GM12878 (cell line): ENCODE data around the gene ARHGAP15.

Experiments
- CTCF ChIP-seq, 3 experiments: IDR thresholded peaks in 2 of 3; conservative IDR thresholded peaks in 1 of 3; 2 replicates each; pipeline ENCODE4 v1.5.1; 2011; ENCODE audit warnings: low read depth in 3 of 3, low read length in 3 of 3, mild to moderate bottlenecking in 3 of 3, control low read depth in 2 of 3, moderate library complexity in 2 of 3, inconsistent platforms in 1 of 3, mixed read lengths in 1 of 3; ENCODE audit not compliant: control insufficient read depth in 2 of 3, insufficient read depth in 1 of 3; ENCODE audit errors: extremely low read depth in 1 of 3
- EP300 ChIP-seq, 2 experiments: fragments of 150-350 bp in 1 of 2; IDR thresholded peaks; 2 replicates each; pipeline ENCODE4 v1.6.1; 2011 to 2012; ENCODE audit warnings: low read depth in 2 of 2, low read length in 2 of 2, borderline replicate concordance in 1 of 2, improper control_type of control experiment in 1 of 2, inconsistent platforms in 1 of 2; ENCODE audit not compliant: control insufficient read depth in 1 of 2
- EZH2 ChIP-seq: IDR thresholded peaks from 2 replicates; pipeline ENCODE4 v1.6.1; 2012; ENCODE audit warnings: low read depth, mild to moderate bottlenecking, control low read depth, inconsistent platforms, low read length, borderline replicate concordance; ENCODE audit not compliant: control insufficient read depth
- GABPA ChIP-seq: IDR thresholded peaks from 2 replicates; pipeline ENCODE4 v1.6.1; 2014; ENCODE audit warnings: antibody characterized with exemption, low read depth, mild to moderate bottlenecking, inconsistent platforms
- MXI1 ChIP-seq: fragments of 150-350 bp; IDR thresholded peaks from 2 replicates; pipeline ENCODE4 v1.6.1; 2011; ENCODE audit warnings: low read depth, mild to moderate bottlenecking, inconsistent platforms, low read length, improper control_type of control experiment
- POLR2A ChIP-seq: IDR thresholded peaks from 2 replicates; pipeline ENCODE4 v1.6.1; 2011; ENCODE audit warnings: low read depth, mild to moderate bottlenecking, low read length
- POLR2AphosphoS2 ChIP-seq: IDR thresholded peaks from 2 replicates; pipeline ENCODE4 v1.6.1; 2011; ENCODE audit warnings: low read depth, mild to moderate bottlenecking, low read length, improper control_type of control experiment, moderate library complexity
- RCOR1 ChIP-seq: conservative IDR thresholded peaks from 2 replicates; pipeline ENCODE4 v1.6.1; 2012; ENCODE audit warnings: low read depth, low read length, improper control_type of control experiment
- REST ChIP-seq: IDR thresholded peaks from 2 replicates; pipeline ENCODE4 v1.6.1; 2012; ENCODE audit warnings: mild to moderate bottlenecking, low read depth, low read length
- ZNF207 ChIP-seq: fragments of 450-650 bp; IDR thresholded peaks from 2 replicates; pipeline ENCODE4 v1.6.1; 2014; ENCODE audit warnings: antibody characterized with exemption, mild to moderate bottlenecking, borderline replicate concordance

GRCh38 chr2:143710879-143711278 lies 581.7 kb downstream of the ARHGAP15 start:
- TF ChIP-seq RCOR1, result no peak
- no peak for TF ChIP-seq EZH2
- no peak for TF ChIP-seq POLR2A
- TF ChIP-seq REST, result no peak
- TF ChIP-seq MXI1, result no peak
- no peak for TF ChIP-seq CTCF (IDR thresholded peaks at IDR 0.05 in 2 of 3, conservative IDR thresholded peaks at IDR 0.05 in 1 of 3; ENCODE audit: control insufficient read depth in 2 of 3, extremely low read depth in 1 of 3, insufficient read depth in 1 of 3, low read depth in 3 of 3, low read length in 3 of 3)
- TF ChIP-seq POLR2AphosphoS2, result no peak
- TF ChIP-seq EP300 (IDR thresholded peaks at IDR 0.05; ENCODE audit: borderline replicate concordance in 1 of 2, control insufficient read depth in 1 of 2, low read depth in 2 of 2, low read length in 2 of 2), result no peak
- TF ChIP-seq GABPA, result no peak
- TF ChIP-seq ZNF207, result no peak
